ENCODE measurements around the gene HEXIM1.
A peak's percentile ranks its signal among the peaks of the same experiment; 100 is the strongest.

- peak in 1 of 4 experiments; percentile 14 for TF ChIP-seq CTCF (IDR thresholded peaks at IDR 0.05)
- TF ChIP-seq POLR2AphosphoS5 (IDR thresholded peaks at IDR 0.05) = peak; percentile 37
Observed at GRCh38 chr17:45172541-45173286, 24.4 kb downstream of the HEXIM1 start.

All from prostate gland (tissue), 2 donors.